Measurements from ENCODE around the gene NHERF2. TPM values are rescaled to one million over a fixed set of nuclear protein-coding genes. Genes with fewer than 3 reads are reported as not detected.

Gene NHERF2
- total RNA-seq, 1 experiment from 2014 or later: 174 TPM

DNA sequence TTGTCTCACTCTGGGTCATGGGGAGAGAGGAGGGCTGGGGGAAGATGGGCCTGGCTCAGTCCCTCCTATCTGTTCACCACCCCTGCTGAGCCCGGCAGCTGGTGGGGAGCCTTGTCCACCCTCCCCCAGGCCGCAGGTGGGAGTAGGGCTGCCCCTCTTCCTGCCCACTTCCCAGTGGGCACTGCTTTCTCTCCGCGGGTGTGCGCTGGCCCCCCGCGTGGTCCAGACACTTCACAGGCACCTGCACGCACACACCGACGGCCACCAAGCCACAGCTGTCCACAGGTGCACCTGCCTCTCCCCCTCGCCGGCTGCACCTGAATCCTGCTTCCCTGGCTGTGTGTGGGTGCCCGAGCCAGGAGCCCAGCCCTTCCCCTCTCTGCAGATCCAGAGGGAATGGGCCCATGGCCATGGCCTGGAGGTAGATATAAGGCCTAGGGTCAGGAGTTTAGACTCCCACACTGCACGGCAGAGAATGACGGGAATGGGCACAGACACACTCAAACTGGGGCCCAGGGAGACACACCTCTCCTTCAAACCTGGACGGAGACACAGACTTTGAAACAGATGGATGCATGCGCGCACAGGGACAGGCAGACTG is 2.0 kb downstream of the NHERF2 start:
- Histone ChIP-seq H3K27ac (ENCODE audit: low read length) (peak overlapping the region; percentile 76), H3K4me1 (ENCODE audit: control insufficient read depth, insufficient read depth, low read length) (peaks cover 72% of the 10 kb centered on the region), H3K9me3 (ENCODE audit: control insufficient read depth, insufficient read depth, low read depth, low read length) (no peaks in the 10 kb centered on the region), H3K36me3 (ENCODE audit: control insufficient read depth, insufficient read depth, low read length) (no peaks in the 10 kb centered on the region), H3K4me3 (ENCODE audit: low read depth in 2 of 2, low read length in 2 of 2) (peak overlapping the region; percentile 54 to 59), H3K27me3 (ENCODE audit: control insufficient read depth, insufficient read depth, low read length) (no peaks in the 10 kb centered on the region)
- DNase-seq (ENCODE audit: low read depth, low spot score) (no peak), ATAC-seq (no peak)
- intact Hi-C loops (cut with micrococcal nuclease; ENCODE audit: unreplicated experiment) (loop anchor here (10.0 kb wide), 1 partner anchor 116 kb away; the partner anchor contains the start of gene RAB26), in situ Hi-C loops (cut with HindIII; ENCODE audit: low pct_unique_long_range_greater_than_20kb, low sequenced_read_pairs) (no loop called here)
- ChIA-PET POLR2A (no interaction called here), CTCF (no interaction called here)
- no TSS peak for BruUV-seq (replicated peaks)
- TF ChIP-seq POLR2AphosphoS5 (IDR thresholded peaks at IDR 0.05; ENCODE audit: low read depth, low read length) (no peak), SIN3A (IDR thresholded peaks at IDR 0.05; ENCODE audit: borderline replicate concordance, insufficient read depth, low read depth, low read length) (no peak), REST (IDR thresholded peaks at IDR 0.05; ENCODE audit: insufficient read depth in 1 of 2, low read depth in 2 of 2, low read length in 1 of 2) (no peak), TCF7L2 (IDR thresholded peaks at IDR 0.05; ENCODE audit: low read depth, low read length) (no peak)
- TF ChIP-seq, protein P1, sequence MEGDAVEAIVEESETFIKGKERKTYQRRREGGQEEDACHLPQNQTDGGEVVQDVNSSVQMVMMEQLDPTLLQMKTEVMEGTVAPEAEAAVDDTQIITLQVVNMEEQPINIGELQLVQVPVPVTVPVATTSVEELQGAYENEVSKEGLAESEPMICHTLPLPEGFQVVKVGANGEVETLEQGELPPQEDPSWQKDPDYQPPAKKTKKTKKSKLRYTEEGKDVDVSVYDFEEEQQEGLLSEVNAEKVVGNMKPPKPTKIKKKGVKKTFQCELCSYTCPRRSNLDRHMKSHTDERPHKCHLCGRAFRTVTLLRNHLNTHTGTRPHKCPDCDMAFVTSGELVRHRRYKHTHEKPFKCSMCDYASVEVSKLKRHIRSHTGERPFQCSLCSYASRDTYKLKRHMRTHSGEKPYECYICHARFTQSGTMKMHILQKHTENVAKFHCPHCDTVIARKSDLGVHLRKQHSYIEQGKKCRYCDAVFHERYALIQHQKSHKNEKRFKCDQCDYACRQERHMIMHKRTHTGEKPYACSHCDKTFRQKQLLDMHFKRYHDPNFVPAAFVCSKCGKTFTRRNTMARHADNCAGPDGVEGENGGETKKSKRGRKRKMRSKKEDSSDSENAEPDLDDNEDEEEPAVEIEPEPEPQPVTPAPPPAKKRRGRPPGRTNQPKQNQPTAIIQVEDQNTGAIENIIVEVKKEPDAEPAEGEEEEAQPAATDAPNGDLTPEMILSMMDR (IDR thresholded peaks at IDR 0.05): no peak

DNA sequence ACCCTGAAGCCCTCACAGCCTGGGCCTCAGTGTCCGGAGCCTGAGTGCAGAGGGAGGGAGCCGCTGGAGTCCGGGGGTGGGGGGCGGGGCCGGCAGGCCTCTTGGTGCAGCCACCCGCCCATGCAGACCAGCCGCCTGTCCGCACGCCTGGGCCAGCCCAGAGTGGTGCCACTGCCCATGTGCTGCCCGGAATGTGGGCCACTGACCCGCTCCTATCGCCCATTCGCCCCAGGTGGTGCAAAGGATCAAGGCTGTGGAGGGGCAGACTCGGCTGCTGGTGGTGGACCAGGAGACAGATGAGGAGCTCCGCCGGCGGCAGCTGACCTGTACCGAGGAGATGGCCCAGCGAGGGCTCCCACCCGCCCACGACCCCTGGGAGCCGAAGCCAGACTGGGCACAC is 2.6 kb downstream of the NHERF2 start:
- Histone ChIP-seq H3K36me3 (ENCODE audit: control insufficient read depth, insufficient read depth, low read length) (no peaks in the 10 kb centered on the region), H3K4me1 (ENCODE audit: control insufficient read depth, insufficient read depth, low read length) (peaks cover 73% of the 10 kb centered on the region), H3K27me3 (ENCODE audit: control insufficient read depth, insufficient read depth, low read length) (no peaks in the 10 kb centered on the region), H3K9me3 (ENCODE audit: control insufficient read depth, insufficient read depth, low read depth, low read length) (no peaks in the 10 kb centered on the region), H3K4me3 (ENCODE audit: low read depth in 2 of 2, low read length in 2 of 2) (peak overlapping the region in 1 of 2 experiments; percentile 59; a peak in 1 of 4 replicates), H3K27ac (ENCODE audit: low read length) (peak overlapping the region; percentile 95; the same call in 1 of the 2 replicates)
- BruUV-seq (replicated peaks): no TSS peak
- in situ Hi-C loops (cut with HindIII; ENCODE audit: low pct_unique_long_range_greater_than_20kb, low sequenced_read_pairs): no loop called here
- no peak for DNase-seq (ENCODE audit: low read depth, low spot score)
- TF ChIP-seq TCF7L2 (IDR thresholded peaks at IDR 0.05; ENCODE audit: low read depth, low read length) (no peak), SIN3A (IDR thresholded peaks at IDR 0.05; ENCODE audit: borderline replicate concordance, insufficient read depth, low read depth, low read length) (no peak), POLR2AphosphoS5 (IDR thresholded peaks at IDR 0.05; ENCODE audit: low read depth, low read length) (no peak), REST (IDR thresholded peaks at IDR 0.05; ENCODE audit: insufficient read depth in 1 of 2, low read depth in 2 of 2, low read length in 1 of 2) (no peak)
- TF ChIP-seq, protein P1 (IDR thresholded peaks at IDR 0.05): no peak
- ChIA-PET POLR2A (no interaction called here), CTCF (no interaction called here)
- ATAC-seq: no peak
- intact Hi-C loops (cut with micrococcal nuclease; ENCODE audit: unreplicated experiment): loop anchor here (10.0 kb wide), 1 partner anchor 115 kb away; the partner anchor contains the start of gene RAB26

Data from Panc1 (cell line).